Prostate gland (tissue), 2 donors: ENCODE measurements around the gene NANOS1. TPM values are rescaled to one million over a fixed set of nuclear protein-coding genes. Genes with fewer than 3 reads are reported as not detected.

Experiments used
- DNase-seq: peaks from one replicate; pipeline ENCODE4 v3.0.0-alpha.2; 2019; ENCODE audit warnings: low spot score
- H3K27ac ChIP-seq, 2 donors: fragments of 200-600 bp; sonication (generic); 2 replicates each; pipeline ENCODE4 v1.5.1; 2017 to 2019
- H3K27me3 ChIP-seq: fragments of 200-600 bp; sonication (generic); replicated peaks from 2 replicates; pipeline ENCODE4 v1.5.1; 2019; ENCODE audit not compliant: insufficient read depth
- H3K36me3 ChIP-seq, 2 donors: fragments of 200-600 bp; sonication (generic); 1 replicate in 1 of 2; 2 replicates in 1 of 2; pipeline versions ENCODE4 v1.5.1 to v1.8.1; 2017 to 2019
- H3K4me1 ChIP-seq: fragments of 200-600 bp; sonication (generic); replicated peaks from 2 replicates; pipeline ENCODE4 v1.5.1; 2019
- H3K4me3 ChIP-seq, 2 donors: fragments of 200-600 bp; sonication (generic); 2 replicates each; pipeline ENCODE4 v1.5.1; 2017 to 2019
- H3K9me3 ChIP-seq: fragments of 200-600 bp; sonication (generic); 2 replicates; pipeline ENCODE4 v1.5.1; 2017
- POLR2A ChIP-seq: fragments of 450-650 bp; IDR thresholded peaks from one replicate; pipeline ENCODE4 v1.6.1; 2016; ENCODE audit warnings: antibody characterized with exemption, mild to moderate bottlenecking
- POLR2AphosphoS5 ChIP-seq: sonication (generic); formaldehyde crosslinking; IDR thresholded peaks from one replicate; pipeline ENCODE4 v1.6.1; 2017; ENCODE audit warnings: antibody characterized with exemption
- WGBS: methylation state at CpG from one replicate; pipeline ENCODE4 v1.1.5; 2018; 5-methylcytosine and 5-hydroxymethylcytosine counted together
- intact Hi-C: fragments of 100-400 bp; cut with DNase I; formaldehyde crosslinking; loops from one replicate; pipeline ENCODE4 v1.14.2; 2022
- total RNA-seq, 2 donors: library from RNA; depleted of rRNA; stranded (reverse); fragments of >200 nt; gene quantifications; one replicate each; pipeline ENCODE4 v1.1.0, GENCODE V29; 2016
- TF ChIP-seq, protein P1 (sequence below), 4 experiments: fragments of 200-600 bp in 2 of 4; fragments of 450-650 bp in 2 of 4; sonication (generic) in 2 of 4; IDR thresholded peaks; 1 replicate in 3 of 4; 2 replicates in 1 of 4; pipeline ENCODE4 v1.5.1; 2016 to 2019; ENCODE audit warnings: antibody characterized with exemption in 4 of 4, mild to moderate bottlenecking in 2 of 4, moderate library complexity in 2 of 4

The NANOS1 gene
- total RNA-seq, 2 donors from 2014 or later = 4.3 to 5.9 TPM

- no peak for TF ChIP-seq POLR2A
- TF ChIP-seq POLR2AphosphoS5 = no peak
- TF ChIP-seq, protein P1, sequence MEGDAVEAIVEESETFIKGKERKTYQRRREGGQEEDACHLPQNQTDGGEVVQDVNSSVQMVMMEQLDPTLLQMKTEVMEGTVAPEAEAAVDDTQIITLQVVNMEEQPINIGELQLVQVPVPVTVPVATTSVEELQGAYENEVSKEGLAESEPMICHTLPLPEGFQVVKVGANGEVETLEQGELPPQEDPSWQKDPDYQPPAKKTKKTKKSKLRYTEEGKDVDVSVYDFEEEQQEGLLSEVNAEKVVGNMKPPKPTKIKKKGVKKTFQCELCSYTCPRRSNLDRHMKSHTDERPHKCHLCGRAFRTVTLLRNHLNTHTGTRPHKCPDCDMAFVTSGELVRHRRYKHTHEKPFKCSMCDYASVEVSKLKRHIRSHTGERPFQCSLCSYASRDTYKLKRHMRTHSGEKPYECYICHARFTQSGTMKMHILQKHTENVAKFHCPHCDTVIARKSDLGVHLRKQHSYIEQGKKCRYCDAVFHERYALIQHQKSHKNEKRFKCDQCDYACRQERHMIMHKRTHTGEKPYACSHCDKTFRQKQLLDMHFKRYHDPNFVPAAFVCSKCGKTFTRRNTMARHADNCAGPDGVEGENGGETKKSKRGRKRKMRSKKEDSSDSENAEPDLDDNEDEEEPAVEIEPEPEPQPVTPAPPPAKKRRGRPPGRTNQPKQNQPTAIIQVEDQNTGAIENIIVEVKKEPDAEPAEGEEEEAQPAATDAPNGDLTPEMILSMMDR (IDR thresholded peaks at IDR 0.05) = no peak
- Histone ChIP-seq H3K36me3 (peaks cover 0 to 10% of the 10 kb centered on the region in 2 donors), H3K4me1 (peaks cover 6% of the 10 kb centered on the region), H3K4me3 (peak overlapping the region; percentile 46 to 55), H3K27me3 (no peaks in the 10 kb centered on the region), H3K27ac (no peak overlapping the region), H3K9me3 (no peaks in the 10 kb centered on the region)
- intact Hi-C loops = no loop called here
- 9% methylated on average over 53 of the region's 65 CpGs for whole genome bisulfite sequencing
- peak; percentile 27 for DNase-seq
These were observed 1.1 kb downstream of the NANOS1 start for GRCh38 chr10:119030421-119031250.

DNA sequence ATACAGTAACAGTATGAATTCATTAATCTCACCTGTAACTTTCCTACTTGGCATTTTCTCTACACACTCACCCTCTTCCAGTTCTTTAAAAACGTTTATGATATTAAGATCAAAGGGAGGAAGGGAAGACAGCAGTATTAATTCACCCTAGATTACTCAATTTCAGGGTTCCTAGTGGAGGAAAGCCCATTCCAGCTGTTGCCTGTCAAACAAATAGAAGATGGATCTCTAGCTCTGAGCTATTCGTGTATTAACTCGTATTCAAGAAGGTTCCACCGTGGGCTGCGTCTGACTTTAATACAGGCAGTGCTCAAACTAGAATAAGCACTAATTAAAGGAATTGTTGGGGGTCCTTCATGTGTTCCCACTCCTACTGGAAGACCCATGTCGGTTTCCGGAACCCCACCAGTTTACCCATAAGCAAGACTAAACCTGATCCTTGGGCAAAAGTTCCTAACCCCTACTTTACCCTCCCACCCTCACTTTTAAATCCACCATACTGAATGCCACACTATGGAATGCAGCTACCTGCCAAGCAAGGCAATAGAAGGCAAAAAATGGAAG lies 2.1 kb downstream of the NANOS1 start:
- Histone ChIP-seq H3K9me3 (no peaks in the 10 kb centered on the region), H3K4me1 (peaks cover 4% of the 10 kb centered on the region), H3K27me3 (no peaks in the 10 kb centered on the region), H3K27ac (no peak overlapping the region), H3K4me3 (no peak overlapping the region), H3K36me3 (peaks cover 0 to 10% of the 10 kb centered on the region in 2 donors)
- WGBS = 64% methylated on average over 7 of the region's 7 CpGs
- DNase-seq = no peak
- TF ChIP-seq POLR2A (no peak), POLR2AphosphoS5 (no peak)
- TF ChIP-seq, protein P1 (IDR thresholded peaks at IDR 0.05) = no peak
- intact Hi-C loops = no loop called here

DNA sequence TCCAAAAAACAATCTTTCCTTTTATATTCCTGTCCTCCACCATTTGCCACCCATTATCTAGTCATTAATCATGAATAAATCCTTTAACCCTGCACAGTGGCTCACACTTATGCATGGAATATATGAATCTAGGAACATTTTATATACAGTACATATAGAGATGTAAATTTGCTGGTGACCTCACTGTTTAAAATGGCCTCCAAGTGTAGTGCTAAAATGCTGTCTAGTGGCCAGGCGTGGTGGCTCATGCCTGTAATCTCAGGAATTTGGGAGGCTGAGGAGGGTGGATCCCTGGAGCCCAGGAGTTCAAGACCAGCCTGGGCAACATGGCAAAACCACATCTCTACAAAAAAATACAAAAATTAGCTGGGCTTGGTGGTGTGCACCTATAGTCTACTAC lies 9.6 kb downstream of the NANOS1 start:
- H3K4me3 ChIP-seq = no peak overlapping the region
- no peak for TF ChIP-seq POLR2A
- TF ChIP-seq POLR2AphosphoS5 = no peak
- TF ChIP-seq, protein P1 (IDR thresholded peaks at IDR 0.05) = no peak
- no peaks in the 10 kb centered on the region for H3K4me1 ChIP-seq
- 100% methylated on average over 1 of the region's 1 CpG for WGBS
- H3K27me3 ChIP-seq = no peaks in the 10 kb centered on the region
- H3K9me3 ChIP-seq = no peaks in the 10 kb centered on the region
- no peak overlapping the region for H3K27ac ChIP-seq
- DNase-seq = no peak
- intact Hi-C loops = no loop called here
- H3K36me3 ChIP-seq = peaks cover 4 to 24% of the 10 kb centered on the region in 2 donors

DNA sequence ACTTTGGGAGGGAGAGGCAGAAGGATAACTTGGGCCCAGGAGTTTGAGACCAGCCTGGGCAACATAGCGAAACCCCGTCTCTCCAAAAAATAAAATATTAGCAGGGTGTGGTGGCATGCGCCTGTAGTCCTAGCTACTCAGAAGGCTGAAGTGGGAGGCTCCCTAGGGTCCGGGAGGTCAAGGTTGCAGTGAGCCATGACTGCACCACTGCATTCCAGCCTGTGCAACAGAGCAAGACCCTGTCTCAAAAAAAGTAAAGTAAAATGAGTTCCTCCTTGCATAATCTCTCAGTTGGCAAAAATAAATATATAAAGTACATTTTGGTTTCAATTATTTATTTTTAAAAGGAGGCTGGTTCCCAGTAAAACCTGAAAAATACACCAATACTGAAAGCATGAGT lies 11.8 kb downstream of the NANOS1 start:
- H3K4me3 ChIP-seq = no peak overlapping the region
- TF ChIP-seq, protein P1 (IDR thresholded peaks at IDR 0.05) = no peak
- TF ChIP-seq POLR2A = no peak
- TF ChIP-seq POLR2AphosphoS5 = no peak
- H3K4me1 ChIP-seq = no peaks in the 10 kb centered on the region
- WGBS = 96% methylated on average over 4 of the region's 4 CpGs
- no peaks in the 10 kb centered on the region for H3K27me3 ChIP-seq
- no peaks in the 10 kb centered on the region for H3K9me3 ChIP-seq
- H3K27ac ChIP-seq = no peak overlapping the region
- H3K36me3 ChIP-seq = peaks cover 4 to 16% of the 10 kb centered on the region in 2 donors
- intact Hi-C loops = no loop called here
- DNase-seq = no peak

DNA sequence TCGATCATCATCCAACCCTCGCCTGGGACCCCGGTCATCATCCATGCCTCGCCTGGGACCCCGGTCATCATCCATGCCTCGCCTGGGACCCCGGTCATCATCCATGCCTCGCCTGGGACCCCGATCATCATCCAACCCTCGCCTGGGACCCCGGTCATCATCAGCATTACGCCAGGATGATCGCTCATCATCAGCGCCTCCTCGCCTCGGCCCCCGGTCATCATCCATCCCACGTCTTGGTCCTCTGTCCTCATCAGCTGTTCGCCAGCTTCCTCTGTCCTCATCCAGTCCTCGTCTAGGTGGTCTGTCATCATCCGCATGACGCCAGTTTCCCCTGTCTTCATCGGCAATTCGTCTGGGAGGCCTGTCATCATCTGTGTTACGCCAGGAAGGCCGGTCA lies 12.7 kb downstream of the NANOS1 start:
- TF ChIP-seq, protein P1 (IDR thresholded peaks at IDR 0.05) = no peak
- TF ChIP-seq POLR2A (no peak), POLR2AphosphoS5 (no peak)
- Histone ChIP-seq H3K27me3 (no peaks in the 10 kb centered on the region), H3K4me3 (no peak overlapping the region), H3K4me1 (no peaks in the 10 kb centered on the region), H3K27ac (no peak overlapping the region), H3K9me3 (no peaks in the 10 kb centered on the region), H3K36me3 (peaks cover 2 to 16% of the 10 kb centered on the region in 2 donors)
- intact Hi-C loops = no loop called here
- 95% methylated on average over 26 of the region's 26 CpGs for WGBS
- DNase-seq = no peak
